HepG2 (cell line): ENCODE measurements around the gene MEGF11. TPM values are rescaled to one million over a fixed set of nuclear protein-coding genes. Genes with fewer than 3 reads are reported as not detected.

Source experiments
- DMAP1 ChIP-seq: IDR thresholded peaks from 2 replicates; pipeline ENCODE4 v1.6.1; 2016
- HNF4G ChIP-seq, 2 experiments: sonication (generic) in 1 of 2; formaldehyde crosslinking in 1 of 2; IDR thresholded peaks; 2 replicates each; pipeline versions ENCODE4 v1.4.0 to v1.6.1; 2011 to 2020; ENCODE audit warnings: borderline replicate concordance in 2 of 2, low read depth in 2 of 2, mild to moderate bottlenecking in 2 of 2, low read length in 1 of 2, missing genetic modification reagents in 1 of 2, moderate library complexity in 1 of 2
- HOXA3 ChIP-seq: sonication (generic); formaldehyde crosslinking; IDR thresholded peaks from 2 replicates; pipeline ENCODE4 v1.5.0; 2020; ENCODE audit warnings: missing genetic modification reagents
- IKZF4 ChIP-seq: sonication (generic); formaldehyde crosslinking; IDR thresholded peaks from 2 replicates; pipeline ENCODE4 v1.5.1; 2020; ENCODE audit warnings: borderline replicate concordance, mild to moderate bottlenecking, low read depth, missing genetic modification reagents; ENCODE audit errors: not compliant biosample characterization
- KDM5B ChIP-seq: sonication (generic); formaldehyde crosslinking; IDR thresholded peaks from 2 replicates; pipeline ENCODE4 v1.4.0; 2020; ENCODE audit warnings: missing genetic modification reagents, mild to moderate bottlenecking, borderline replicate concordance
- MAFG ChIP-seq: sonication (generic); formaldehyde crosslinking; IDR thresholded peaks from 2 replicates; pipeline ENCODE4 v1.5.1; 2020; ENCODE audit warnings: mild to moderate bottlenecking, missing genetic modification reagents
- MTF2 ChIP-seq: sonication (generic); formaldehyde crosslinking; IDR thresholded peaks from 2 replicates; pipeline ENCODE4 v1.5.0; 2020; ENCODE audit warnings: missing genetic modification reagents, borderline replicate concordance
- PHB2 ChIP-seq: fragments of 450-650 bp; IDR thresholded peaks from 2 replicates; pipeline ENCODE4 v1.6.1; 2018; ENCODE audit not compliant: partially characterized antibody
- PHF5A ChIP-seq: IDR thresholded peaks from one replicate; pipeline ENCODE4 v1.6.1; 2018; ENCODE audit warnings: low read depth, missing genetic modification reagents; ENCODE audit not compliant: unreplicated experiment
- SAP130 ChIP-seq: IDR thresholded peaks from 2 replicates; pipeline ENCODE4 v1.6.1; 2016; ENCODE audit warnings: low read depth
- TCF7 ChIP-seq: sonication (generic); IDR thresholded peaks from 2 replicates; pipeline ENCODE4 v1.6.1; 2016; ENCODE audit warnings: antibody characterized with exemption, low read depth
- ZBTB38 ChIP-seq: sonication (generic); formaldehyde crosslinking; IDR thresholded peaks from 2 replicates; pipeline ENCODE4 v1.5.1; 2020; ENCODE audit warnings: mild to moderate bottlenecking, missing genetic modification reagents
- ZBTB7B ChIP-seq: sonication (generic); formaldehyde crosslinking; IDR thresholded peaks from 2 replicates; pipeline ENCODE4 v1.4.0; 2020; ENCODE audit warnings: missing genetic modification reagents
- ZGPAT ChIP-seq: IDR thresholded peaks from 2 replicates; pipeline ENCODE4 v1.6.1; 2016; ENCODE audit warnings: mild to moderate bottlenecking
- ZNF136 ChIP-seq: sonication (generic); formaldehyde crosslinking; IDR thresholded peaks from 2 replicates; pipeline ENCODE4 v1.8.1; 2022; ENCODE audit warnings: low read depth, mild to moderate bottlenecking, moderate library complexity, missing genetic modification reagents
- ZNF232 ChIP-seq: sonication (generic); formaldehyde crosslinking; IDR thresholded peaks from 2 replicates; pipeline ENCODE4 v1.4.0; 2020; ENCODE audit warnings: missing genetic modification reagents, borderline replicate concordance
- ZNF329 ChIP-seq: sonication (generic); formaldehyde crosslinking; IDR thresholded peaks from 2 replicates; pipeline ENCODE4 v1.9.0; 2021; ENCODE audit warnings: low read depth, mild to moderate bottlenecking, missing genetic modification reagents
- ZNF468 ChIP-seq: sonication (generic); formaldehyde crosslinking; IDR thresholded peaks from 2 replicates; pipeline ENCODE4 v1.8.0; 2022; ENCODE audit warnings: mild to moderate bottlenecking, moderate library complexity, missing genetic modification reagents
- ZNF772 ChIP-seq: sonication (generic); formaldehyde crosslinking; IDR thresholded peaks from 2 replicates; pipeline ENCODE4 v1.5.0; 2020; ENCODE audit warnings: mild to moderate bottlenecking, missing genetic modification reagents
- ZNF83 ChIP-seq: sonication (generic); formaldehyde crosslinking; IDR thresholded peaks from 2 replicates; pipeline ENCODE4 v1.4.0; 2020; ENCODE audit warnings: missing genetic modification reagents, mild to moderate bottlenecking, borderline replicate concordance
- polyA plus RNA-seq, 8 experiments: library from polyadenylated mRNA; depleted of rRNA in 3 of 8; stranded (reverse) in 7 of 8; unstranded in 1 of 8; fragments of >200 nt; fragmentation: Illumina TruSeq in 4 of 8; extraction: Trizol in 4 of 8; gene quantifications; 2 replicates each; pipeline versions ENCODE4 v1.2.1 to v1.2.3, GENCODE V29; 2011 to 2016; ENCODE audit warnings: low read depth in 4 of 8, missing spikeins in 1 of 8, mixed read lengths in 1 of 8; ENCODE audit not compliant: insufficient read depth in 1 of 8
- total RNA-seq, 5 experiments: library from RNA; depleted of rRNA; stranded (reverse); fragments of >200 nt; fragmentation: Illumina TruSeq; extraction: Trizol; gene quantifications; 2 replicates each; pipeline ENCODE4 v1.2.3, GENCODE V29; 2016; ENCODE audit warnings: low read depth in 1 of 5
- TF ChIP-seq, protein P1 (sequence below): sonication (generic); formaldehyde crosslinking; IDR thresholded peaks from 2 replicates; pipeline ENCODE4 v1.8.0; 2022; ENCODE audit warnings: missing genetic modification reagents, mild to moderate bottlenecking, moderate library complexity, borderline replicate concordance
- TF ChIP-seq, protein P2 (sequence below): sonication (generic); formaldehyde crosslinking; IDR thresholded peaks from 2 replicates; pipeline ENCODE4 v1.4.0; 2020; ENCODE audit warnings: missing genetic modification reagents, borderline replicate concordance

The MEGF11 gene
- total and polyA plus RNA-seq, 2 of the 13 experiments (the other 11 are each of a cell fraction or from before 2014, with no cell fraction given), result not detected

GRCh38 chr15:65869126-65869953 lies 384.2 kb downstream of the MEGF11 start, which contains the start of gene RAB11A (continued):
- peak; percentile 86 for TF ChIP-seq PHF5A (CRISPR knock-in tag)
- no peak for TF ChIP-seq ZNF468 (CRISPR knock-in tag)
- TF ChIP-seq PHB2, result no peak
- peak; percentile 72 for TF ChIP-seq ZNF232 (CRISPR knock-in tag)
- TF ChIP-seq HNF4G (IDR thresholded peaks at IDR 0.05; ENCODE audit: borderline replicate concordance, low read depth, low read length), result peak; percentile 24; the same call in 1 of the 2 replicates
- TF ChIP-seq HNF4G (CRISPR knock-in tag; IDR thresholded peaks at IDR 0.05; ENCODE audit: borderline replicate concordance, low read depth), result peak; percentile 71
- TF ChIP-seq, protein P1, sequence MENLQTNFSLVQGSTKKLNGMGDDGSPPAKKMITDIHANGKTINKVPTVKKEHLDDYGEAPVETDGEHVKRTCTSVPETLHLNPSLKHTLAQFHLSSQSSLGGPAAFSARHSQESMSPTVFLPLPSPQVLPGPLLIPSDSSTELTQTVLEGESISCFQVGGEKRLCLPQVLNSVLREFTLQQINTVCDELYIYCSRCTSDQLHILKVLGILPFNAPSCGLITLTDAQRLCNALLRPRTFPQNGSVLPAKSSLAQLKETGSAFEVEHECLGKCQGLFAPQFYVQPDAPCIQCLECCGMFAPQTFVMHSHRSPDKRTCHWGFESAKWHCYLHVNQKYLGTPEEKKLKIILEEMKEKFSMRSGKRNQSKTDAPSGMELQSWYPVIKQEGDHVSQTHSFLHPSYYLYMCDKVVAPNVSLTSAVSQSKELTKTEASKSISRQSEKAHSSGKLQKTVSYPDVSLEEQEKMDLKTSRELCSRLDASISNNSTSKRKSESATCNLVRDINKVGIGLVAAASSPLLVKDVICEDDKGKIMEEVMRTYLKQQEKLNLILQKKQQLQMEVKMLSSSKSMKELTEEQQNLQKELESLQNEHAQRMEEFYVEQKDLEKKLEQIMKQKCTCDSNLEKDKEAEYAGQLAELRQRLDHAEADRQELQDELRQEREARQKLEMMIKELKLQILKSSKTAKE, result no peak
- peak; percentile 90 for TF ChIP-seq ZGPAT (CRISPR knock-in tag)
- TF ChIP-seq ZNF136 (CRISPR knock-in tag), result 0 out of 2 replicates have a peak, but pooled peaks have one; percentile 80
- TF ChIP-seq HOXA3 (CRISPR knock-in tag), result peak; percentile 78
- TF ChIP-seq ZBTB38 (CRISPR knock-in tag), result peak; percentile 73
- TF ChIP-seq, protein P2, sequence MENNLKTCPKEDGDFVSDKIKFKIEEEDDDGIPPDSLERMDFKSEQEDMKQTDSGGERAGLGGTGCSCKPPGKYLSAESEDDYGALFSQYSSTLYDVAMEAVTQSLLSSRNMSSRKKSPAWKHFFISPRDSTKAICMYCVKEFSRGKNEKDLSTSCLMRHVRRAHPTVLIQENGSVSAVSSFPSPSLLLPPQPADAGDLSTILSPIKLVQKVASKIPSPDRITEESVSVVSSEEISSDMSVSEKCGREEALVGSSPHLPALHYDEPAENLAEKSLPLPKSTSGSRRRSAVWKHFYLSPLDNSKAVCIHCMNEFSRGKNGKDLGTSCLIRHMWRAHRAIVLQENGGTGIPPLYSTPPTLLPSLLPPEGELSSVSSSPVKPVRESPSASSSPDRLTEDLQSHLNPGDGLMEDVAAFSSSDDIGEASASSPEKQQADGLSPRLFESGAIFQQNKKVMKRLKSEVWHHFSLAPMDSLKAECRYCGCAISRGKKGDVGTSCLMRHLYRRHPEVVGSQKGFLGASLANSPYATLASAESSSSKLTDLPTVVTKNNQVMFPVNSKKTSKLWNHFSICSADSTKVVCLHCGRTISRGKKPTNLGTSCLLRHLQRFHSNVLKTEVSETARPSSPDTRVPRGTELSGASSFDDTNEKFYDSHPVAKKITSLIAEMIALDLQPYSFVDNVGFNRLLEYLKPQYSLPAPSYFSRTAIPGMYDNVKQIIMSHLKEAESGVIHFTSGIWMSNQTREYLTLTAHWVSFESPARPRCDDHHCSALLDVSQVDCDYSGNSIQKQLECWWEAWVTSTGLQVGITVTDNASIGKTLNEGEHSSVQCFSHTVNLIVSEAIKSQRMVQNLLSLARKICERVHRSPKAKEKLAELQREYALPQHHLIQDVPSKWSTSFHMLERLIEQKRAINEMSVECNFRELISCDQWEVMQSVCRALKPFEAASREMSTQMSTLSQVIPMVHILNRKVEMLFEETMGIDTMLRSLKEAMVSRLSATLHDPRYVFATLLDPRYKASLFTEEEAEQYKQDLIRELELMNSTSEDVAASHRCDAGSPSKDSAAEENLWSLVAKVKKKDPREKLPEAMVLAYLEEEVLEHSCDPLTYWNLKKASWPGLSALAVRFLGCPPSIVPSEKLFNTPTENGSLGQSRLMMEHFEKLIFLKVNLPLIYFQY (CRISPR knock-in tag), result 0 out of 2 replicates have a peak, but pooled peaks have one; percentile 58
- peak; percentile 84 for TF ChIP-seq ZBTB7B (CRISPR knock-in tag)
- peak; percentile 89 for TF ChIP-seq SAP130
- no peak for TF ChIP-seq TCF7
- TF ChIP-seq ZNF329 (CRISPR knock-in tag), result 0 out of 2 replicates have a peak, but pooled peaks have one; percentile 42
- TF ChIP-seq IKZF4 (CRISPR knock-in tag), result no peak
- no peak for TF ChIP-seq MAFG
- peak; percentile 64; the same call in 1 of the 2 replicates for TF ChIP-seq ZNF83 (CRISPR knock-in tag)
- TF ChIP-seq ZNF772, result peak; percentile 79; the same call in 1 of the 2 replicates
- peak; percentile 73; the same call in 1 of the 2 replicates for TF ChIP-seq KDM5B (CRISPR knock-in tag)
- no peak for TF ChIP-seq MTF2
- TF ChIP-seq DMAP1 (CRISPR knock-in tag), result peak; percentile 90
